Coronary artery (tissue), 2 donors: ENCODE data around the gene ZDHHC16.

Experiments used
- DNase-seq: peaks from one replicate; pipeline ENCODE4 v3.0.0-alpha.2; 2017; ENCODE audit warnings: low spot score
- H3K27ac ChIP-seq, 2 donors: fragments of 200-600 bp; sonication (generic); one replicate each; pipeline ENCODE4 v1.5.1; 2016 to 2019
- H3K4me3 ChIP-seq: fragments of 200-600 bp; sonication (generic); 2 replicates; pipeline ENCODE4 v1.5.1; 2016; ENCODE audit warnings: mild to moderate bottlenecking, moderate library complexity
- TF ChIP-seq, protein P1 (sequence below): fragments of 200-600 bp; sonication (generic); IDR thresholded peaks from one replicate; pipeline ENCODE4 v1.5.1; 2019; ENCODE audit warnings: antibody characterized with exemption

Gene ZDHHC16

DNA sequence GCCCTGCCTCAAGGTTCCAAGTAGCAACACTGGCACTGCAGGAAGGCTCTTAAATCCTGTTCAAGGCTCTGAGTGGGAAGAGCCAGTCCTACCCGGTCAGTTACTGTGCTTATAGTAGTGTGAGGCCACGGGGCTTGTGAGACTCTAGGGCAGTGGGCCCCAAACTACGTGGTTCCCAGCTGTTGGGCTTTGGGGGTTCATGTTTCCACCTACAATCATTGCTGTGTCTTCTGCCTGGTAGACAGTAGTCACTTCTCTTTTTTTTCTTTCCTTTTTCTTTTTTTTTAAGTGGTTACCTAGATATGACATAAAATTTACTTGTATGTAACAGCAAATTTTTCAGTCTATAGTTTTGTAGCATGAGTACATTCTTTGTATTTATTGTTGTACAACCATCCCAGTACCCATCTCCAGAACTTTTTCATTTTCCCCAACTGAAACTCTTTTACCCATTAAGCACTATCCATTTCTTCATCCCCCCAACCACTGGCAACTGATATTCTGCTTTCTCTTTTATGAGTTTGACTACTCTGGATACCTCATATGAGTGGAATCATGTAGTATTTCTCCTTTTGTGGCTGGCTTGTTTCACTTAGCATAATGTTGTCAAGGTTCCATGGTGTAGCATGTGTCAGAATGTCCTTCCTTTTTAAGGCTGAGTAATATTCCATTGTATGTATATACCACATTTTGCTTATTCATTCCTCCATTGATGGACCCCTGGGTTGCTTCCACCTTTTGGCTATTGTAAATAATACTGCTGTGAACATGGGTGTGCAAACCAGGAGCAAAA is 60.4 kb downstream of the ZDHHC16 start:
- TF ChIP-seq, protein P1, sequence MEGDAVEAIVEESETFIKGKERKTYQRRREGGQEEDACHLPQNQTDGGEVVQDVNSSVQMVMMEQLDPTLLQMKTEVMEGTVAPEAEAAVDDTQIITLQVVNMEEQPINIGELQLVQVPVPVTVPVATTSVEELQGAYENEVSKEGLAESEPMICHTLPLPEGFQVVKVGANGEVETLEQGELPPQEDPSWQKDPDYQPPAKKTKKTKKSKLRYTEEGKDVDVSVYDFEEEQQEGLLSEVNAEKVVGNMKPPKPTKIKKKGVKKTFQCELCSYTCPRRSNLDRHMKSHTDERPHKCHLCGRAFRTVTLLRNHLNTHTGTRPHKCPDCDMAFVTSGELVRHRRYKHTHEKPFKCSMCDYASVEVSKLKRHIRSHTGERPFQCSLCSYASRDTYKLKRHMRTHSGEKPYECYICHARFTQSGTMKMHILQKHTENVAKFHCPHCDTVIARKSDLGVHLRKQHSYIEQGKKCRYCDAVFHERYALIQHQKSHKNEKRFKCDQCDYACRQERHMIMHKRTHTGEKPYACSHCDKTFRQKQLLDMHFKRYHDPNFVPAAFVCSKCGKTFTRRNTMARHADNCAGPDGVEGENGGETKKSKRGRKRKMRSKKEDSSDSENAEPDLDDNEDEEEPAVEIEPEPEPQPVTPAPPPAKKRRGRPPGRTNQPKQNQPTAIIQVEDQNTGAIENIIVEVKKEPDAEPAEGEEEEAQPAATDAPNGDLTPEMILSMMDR = no peak
- no peak overlapping the region for H3K27ac ChIP-seq

More for the DNA sequence above, 60.4 kb downstream of the ZDHHC16 start:
- H3K4me3 ChIP-seq = no peak overlapping the region
- no peak for DNase-seq
